GM23248 (cell line): ENCODE results near the gene ARFGEF2.

Source experiments
- EZH2 ChIP-seq: fragments of 200-600 bp; sonication (generic); IDR thresholded peaks from 2 replicates; pipeline ENCODE4 v1.6.1; 2018; ENCODE audit warnings: antibody characterized with exemption, mild to moderate bottlenecking; ENCODE audit not compliant: insufficient read depth, poor library complexity, severe bottlenecking
- EZH2phosphoT487 ChIP-seq: fragments of 200-600 bp; sonication (generic); IDR thresholded peaks from 2 replicates; pipeline ENCODE4 v1.6.1; 2018; ENCODE audit warnings: antibody characterized with exemption, moderate library complexity, mild to moderate bottlenecking, low read depth; ENCODE audit not compliant: insufficient read depth

- TF ChIP-seq EZH2, result no peak
- TF ChIP-seq EZH2phosphoT487, result no peak
Measured at GRCh38 chr20:48886194-48886593, 35.3 kb upstream of the ARFGEF2 start.
